ENCODE measurements around the gene MBTPS1.
A peak's percentile ranks its signal among the peaks of the same experiment; 100 is the strongest.

Gene MBTPS1

GRCh38 chr16:84096447-84097005 is 20.2 kb downstream of the MBTPS1 start:
- ATAC-seq: no peak
- no peak for DNase-seq
- no peaks in the 10 kb centered on the region for H3K9me3 Mint-ChIP-seq
- H3K4me1 Mint-ChIP-seq: peaks cover 10% of the 10 kb centered on the region
- peaks cover 46% of the 10 kb centered on the region for H3K36me3 Mint-ChIP-seq (ENCODE audit: low read depth)
- H3K27ac Mint-ChIP-seq: no peak overlapping the region
- H3K4me3 Mint-ChIP-seq: no peak overlapping the region
- no peaks in the 10 kb centered on the region for H3K27me3 Mint-ChIP-seq

GRCh38 chr16:84095466-84095865 is 21.3 kb downstream of the MBTPS1 start:
- no peak overlapping the region for H3K4me3 Mint-ChIP-seq
- no peaks in the 10 kb centered on the region for H3K9me3 Mint-ChIP-seq
- ATAC-seq: no peak
- H3K4me1 Mint-ChIP-seq: peaks cover 10% of the 10 kb centered on the region
- peaks cover 55% of the 10 kb centered on the region for H3K36me3 Mint-ChIP-seq (ENCODE audit: low read depth)
- no peak overlapping the region for H3K27ac Mint-ChIP-seq
- no peak for DNase-seq
- no peaks in the 10 kb centered on the region for H3K27me3 Mint-ChIP-seq

- no peak for DNase-seq
- no peak overlapping the region for H3K4me3 Mint-ChIP-seq
- no peak overlapping the region for H3K27ac Mint-ChIP-seq
- H3K4me1 Mint-ChIP-seq: peaks cover 9% of the 10 kb centered on the region
- H3K27me3 Mint-ChIP-seq: no peaks in the 10 kb centered on the region
- peaks cover 62% of the 10 kb centered on the region for H3K36me3 Mint-ChIP-seq (ENCODE audit: low read depth)
- no peaks in the 10 kb centered on the region for H3K9me3 Mint-ChIP-seq
- no peak for ATAC-seq
Measured at GRCh38 chr16:84093879-84094270, 22.9 kb downstream of the MBTPS1 start.

- H3K27ac Mint-ChIP-seq: peak overlapping the region; percentile 8
- H3K4me1 Mint-ChIP-seq: peaks cover 14% of the 10 kb centered on the region
- ATAC-seq (no peak), DNase-seq (no peak)
- H3K9me3 Mint-ChIP-seq: no peaks in the 10 kb centered on the region
- peaks cover 63% of the 10 kb centered on the region for H3K36me3 Mint-ChIP-seq (ENCODE audit: low read depth)
- no peaks in the 10 kb centered on the region for H3K27me3 Mint-ChIP-seq
- H3K4me3 Mint-ChIP-seq: no peak overlapping the region
Measured at GRCh38 chr16:84093120-84093878, 23.4 kb downstream of the MBTPS1 start.

GRCh38 chr16:84091460-84091859 is 25.3 kb downstream of the MBTPS1 start:
- Mint-ChIP-seq H3K4me3 (no peak overlapping the region), H3K9me3 (no peaks in the 10 kb centered on the region), H3K4me1 (peaks cover 32% of the 10 kb centered on the region), H3K36me3 (ENCODE audit: low read depth) (peaks cover 67% of the 10 kb centered on the region), H3K27ac (no peak overlapping the region), H3K27me3 (no peaks in the 10 kb centered on the region)
- DNase-seq (no peak), ATAC-seq (no peak)

GRCh38 chr16:84090211-84090610 is 26.5 kb downstream of the MBTPS1 start:
- Mint-ChIP-seq H3K9me3 (no peaks in the 10 kb centered on the region), H3K4me3 (no peak overlapping the region), H3K27ac (no peak overlapping the region), H3K27me3 (no peaks in the 10 kb centered on the region), H3K36me3 (ENCODE audit: low read depth) (peaks cover 66% of the 10 kb centered on the region), H3K4me1 (peaks cover 41% of the 10 kb centered on the region)
- DNase-seq (no peak), ATAC-seq (no peak)

- Mint-ChIP-seq H3K36me3 (ENCODE audit: low read depth) (peaks cover 68% of the 10 kb centered on the region), H3K27me3 (no peaks in the 10 kb centered on the region), H3K4me1 (peaks cover 46% of the 10 kb centered on the region), H3K27ac (peak overlapping the region; percentile 63), H3K4me3 (no peak overlapping the region), H3K9me3 (no peaks in the 10 kb centered on the region)
- DNase-seq: peak; percentile 50
- peak; percentile 88 for ATAC-seq
Measured at GRCh38 chr16:84088695-84089395, 27.9 kb downstream of the MBTPS1 start.

GRCh38 chr16:84087466-84088151 is 29.1 kb downstream of the MBTPS1 start:
- no peak for ATAC-seq
- Mint-ChIP-seq H3K9me3 (no peaks in the 10 kb centered on the region), H3K4me3 (no peak overlapping the region), H3K27ac (peak overlapping the region; percentile 3), H3K36me3 (ENCODE audit: low read depth) (peaks cover 61% of the 10 kb centered on the region), H3K27me3 (no peaks in the 10 kb centered on the region), H3K4me1 (peaks cover 46% of the 10 kb centered on the region)
- no peak for DNase-seq

- H3K4me3 Mint-ChIP-seq: no peak overlapping the region
- H3K27me3 Mint-ChIP-seq: no peaks in the 10 kb centered on the region
- H3K36me3 Mint-ChIP-seq (ENCODE audit: low read depth): peaks cover 62% of the 10 kb centered on the region
- H3K9me3 Mint-ChIP-seq: no peaks in the 10 kb centered on the region
- DNase-seq: no peak
- no peak for ATAC-seq
- peaks cover 46% of the 10 kb centered on the region for H3K4me1 Mint-ChIP-seq
- H3K27ac Mint-ChIP-seq: no peak overlapping the region
Measured at GRCh38 chr16:84087001-84087400, 29.7 kb downstream of the MBTPS1 start.

GRCh38 chr16:84086341-84086740 is 30.4 kb downstream of the MBTPS1 start:
- Mint-ChIP-seq H3K27ac (no peak overlapping the region), H3K9me3 (no peaks in the 10 kb centered on the region), H3K4me1 (peaks cover 46% of the 10 kb centered on the region), H3K27me3 (no peaks in the 10 kb centered on the region), H3K4me3 (no peak overlapping the region), H3K36me3 (ENCODE audit: low read depth) (peaks cover 63% of the 10 kb centered on the region)
- no peak for DNase-seq
- no peak for ATAC-seq

- H3K36me3 Mint-ChIP-seq (ENCODE audit: low read depth): peaks cover 65% of the 10 kb centered on the region
- H3K27ac Mint-ChIP-seq: no peak overlapping the region
- H3K27me3 Mint-ChIP-seq: no peaks in the 10 kb centered on the region
- no peak for DNase-seq
- H3K9me3 Mint-ChIP-seq: no peaks in the 10 kb centered on the region
- no peak for ATAC-seq
- no peak overlapping the region for H3K4me3 Mint-ChIP-seq
- peaks cover 46% of the 10 kb centered on the region for H3K4me1 Mint-ChIP-seq
Measured at GRCh38 chr16:84085773-84086172, 31.0 kb downstream of the MBTPS1 start.

GRCh38 chr16:84085271-84085667 is 31.5 kb downstream of the MBTPS1 start:
- DNase-seq (no peak), ATAC-seq (no peak)
- H3K36me3 Mint-ChIP-seq (ENCODE audit: low read depth): peaks cover 64% of the 10 kb centered on the region
- no peak overlapping the region for H3K4me3 Mint-ChIP-seq
- H3K4me1 Mint-ChIP-seq: peaks cover 46% of the 10 kb centered on the region
- H3K27ac Mint-ChIP-seq: no peak overlapping the region
- H3K9me3 Mint-ChIP-seq: no peaks in the 10 kb centered on the region
- no peaks in the 10 kb centered on the region for H3K27me3 Mint-ChIP-seq

GRCh38 chr16:84084570-84085270 is 32.0 kb downstream of the MBTPS1 start:
- Mint-ChIP-seq H3K36me3 (ENCODE audit: low read depth) (peaks cover 64% of the 10 kb centered on the region), H3K4me3 (no peak overlapping the region), H3K27me3 (no peaks in the 10 kb centered on the region), H3K4me1 (peaks cover 46% of the 10 kb centered on the region), H3K9me3 (no peaks in the 10 kb centered on the region), H3K27ac (no peak overlapping the region)
- ATAC-seq (peak; percentile 82), DNase-seq (peak; percentile 68)

GRCh38 chr16:84082835-84083569 is 33.7 kb downstream of the MBTPS1 start:
- Mint-ChIP-seq H3K36me3 (ENCODE audit: low read depth) (peaks cover 50% of the 10 kb centered on the region), H3K4me1 (peaks cover 30% of the 10 kb centered on the region), H3K9me3 (no peaks in the 10 kb centered on the region), H3K27ac (no peak overlapping the region), H3K4me3 (no peak overlapping the region), H3K27me3 (no peaks in the 10 kb centered on the region)
- DNase-seq (no peak), ATAC-seq (no peak)

Data from activated naive CD8-positive, alpha-beta T cell treated with anti-CD3 and anti-CD28 coated beads, Interleukin-2, amount 50 U/mL, for 24 hours (primary cell).